ENCODE results near the gene OR6C2.

Gene OR6C2

GRCh38 chr12:55467836-55468235 lies 24.0 kb downstream of the OR6C2 start:
- H4K20me1 ChIP-seq (ENCODE audit: insufficient read depth, low read length), result no peaks in the 10 kb centered on the region
- H3K4me2 ChIP-seq (ENCODE audit: low read depth, low read length), result peak overlapping the region; percentile 50
- no peaks in the 10 kb centered on the region for H3K79me2 ChIP-seq (ENCODE audit: low read length)
- no peak overlapping the region for H2AFZ ChIP-seq (ENCODE audit: low read length)
- TF ChIP-seq EZH2 (optimal IDR thresholded peaks at IDR 0.05; ENCODE audit: low read depth, low read length) (no peak), CTCF (IDR thresholded peaks at IDR 0.05; ENCODE audit: low read length) (no peak), EZH2phosphoT487 (IDR thresholded peaks at IDR 0.05; ENCODE audit: low read length) (no peak)
- H3K4me1 ChIP-seq (ENCODE audit: low read length), result peaks cover 26% of the 10 kb centered on the region
- no peak overlapping the region; the same call in 1 of the 2 replicates for H3K27ac ChIP-seq (ENCODE audit: low read length)
- H3K9ac ChIP-seq (ENCODE audit: low read length), result no peak overlapping the region
- H3K9me3 ChIP-seq (replicated peaks; ENCODE audit: insufficient read depth, low read length), result no peaks in the 10 kb centered on the region
- H3K9me2 ChIP-seq (replicated peaks; ENCODE audit: insufficient read depth, low read length), result no peaks in the 10 kb centered on the region
- DNase-seq, result peak; percentile 78
- no peaks in the 10 kb centered on the region for H3K27me3 ChIP-seq (replicated peaks; ENCODE audit: insufficient read depth, low read length)
- no peak overlapping the region for H3K4me3 ChIP-seq (ENCODE audit: low read length)
- H3K36me3 ChIP-seq (replicated peaks; ENCODE audit: insufficient read depth, low read length), result no peaks in the 10 kb centered on the region
- H3F3A ChIP-seq (ENCODE audit: insufficient read depth, low read length), result no peaks in the 10 kb centered on the region

GRCh38 chr12:55469291-55469690 lies 25.4 kb downstream of the OR6C2 start:
- Histone ChIP-seq H3K9ac (ENCODE audit: low read length) (no peak overlapping the region), H3K27me3 (replicated peaks; ENCODE audit: insufficient read depth, low read length) (no peaks in the 10 kb centered on the region), H4K20me1 (ENCODE audit: insufficient read depth, low read length) (no peaks in the 10 kb centered on the region), H3K9me2 (replicated peaks; ENCODE audit: insufficient read depth, low read length) (no peaks in the 10 kb centered on the region), H2AFZ (ENCODE audit: low read length) (no peak overlapping the region), H3K36me3 (replicated peaks; ENCODE audit: insufficient read depth, low read length) (no peaks in the 10 kb centered on the region), H3K4me3 (ENCODE audit: low read length) (no peak overlapping the region), H3K79me2 (ENCODE audit: low read length) (no peaks in the 10 kb centered on the region), H3K4me2 (ENCODE audit: low read depth, low read length) (no peak overlapping the region), H3K27ac (ENCODE audit: low read length) (no peak overlapping the region), H3K4me1 (ENCODE audit: low read length) (peaks cover 26% of the 10 kb centered on the region), H3F3A (ENCODE audit: insufficient read depth, low read length) (no peaks in the 10 kb centered on the region), H3K9me3 (replicated peaks; ENCODE audit: insufficient read depth, low read length) (no peaks in the 10 kb centered on the region)
- no peak for DNase-seq
- TF ChIP-seq CTCF (IDR thresholded peaks at IDR 0.05; ENCODE audit: low read length) (no peak), EZH2phosphoT487 (IDR thresholded peaks at IDR 0.05; ENCODE audit: low read length) (no peak), EZH2 (optimal IDR thresholded peaks at IDR 0.05; ENCODE audit: low read depth, low read length) (no peak)

GRCh38 chr12:55470088-55470829 lies 26.4 kb downstream of the OR6C2 start, which contains the start of gene OR6C70:
TSS of gene OR6C70 (minus strand) at chr12:55470138. CDS start at chr12:55470138, 0 bp downstream.
- TF ChIP-seq EZH2phosphoT487 (IDR thresholded peaks at IDR 0.05; ENCODE audit: low read length), result no peak
- no peak for TF ChIP-seq CTCF (IDR thresholded peaks at IDR 0.05; ENCODE audit: low read length)
- no peak for TF ChIP-seq EZH2 (optimal IDR thresholded peaks at IDR 0.05; ENCODE audit: low read depth, low read length)
- Histone ChIP-seq H3K27ac (ENCODE audit: low read length) (no peak within 1 kb of the TSS), H3K9me2 (replicated peaks; ENCODE audit: insufficient read depth, low read length) (no peaks in the 10 kb centered on the region), H3K27me3 (replicated peaks; ENCODE audit: insufficient read depth, low read length) (no peaks in the 10 kb centered on the region), H2AFZ (ENCODE audit: low read length) (no peak within 1 kb of the TSS), H3K4me2 (ENCODE audit: low read depth, low read length) (no peak within 1 kb of the TSS), H3K9ac (ENCODE audit: low read length) (no peak within 1 kb of the TSS), H4K20me1 (ENCODE audit: insufficient read depth, low read length) (no peaks in the 10 kb centered on the region), H3K4me3 (ENCODE audit: low read length) (no peak within 1 kb of the TSS), H3K36me3 (replicated peaks; ENCODE audit: insufficient read depth, low read length) (no peaks in the 10 kb centered on the region), H3F3A (ENCODE audit: insufficient read depth, low read length) (no peaks in the 10 kb centered on the region), H3K4me1 (ENCODE audit: low read length) (peaks cover 26% of the 10 kb centered on the region), H3K9me3 (replicated peaks; ENCODE audit: insufficient read depth, low read length) (no peaks in the 10 kb centered on the region), H3K79me2 (ENCODE audit: low read length) (no peaks in the 10 kb centered on the region)
- no peak for DNase-seq
